Measurements from ENCODE around the gene COL6A5.

Gene COL6A5

GRCh38 chr3:130516645-130517512 is 171.4 kb downstream of the COL6A5 start, which contains the start of gene COL6A6:
Gene COL6A6, plus strand, starts transcription at chr3:130517177. Its CDS starts 43,188 bp downstream, at chr3:130560365.
- DNase-seq (ENCODE audit: low read depth in 2 of 2) = no peak

DNA sequence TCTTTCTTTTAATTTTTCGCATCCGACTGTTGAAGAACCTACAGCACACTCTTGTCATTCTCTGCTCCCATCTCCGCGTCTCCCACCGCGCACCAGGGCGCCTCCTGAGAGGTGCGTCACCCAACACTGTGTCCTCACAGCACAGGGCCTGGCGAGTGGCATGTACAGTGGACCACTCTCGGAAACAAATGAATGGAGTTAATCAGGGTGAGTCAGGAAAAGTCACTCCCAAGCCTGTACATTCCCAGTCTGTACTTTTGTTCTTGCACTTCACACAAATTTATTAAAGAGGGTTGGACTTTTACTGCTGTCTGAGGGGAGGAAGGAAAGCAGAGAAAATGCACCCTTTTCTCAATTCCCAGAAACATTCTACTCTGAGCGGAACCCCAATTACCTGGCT is 172.1 kb downstream of the COL6A5 start:
- no peak for DNase-seq (ENCODE audit: low read depth in 2 of 2)

GRCh38 chr3:130519754-130520153 is 174.3 kb downstream of the COL6A5 start:
- no peak for DNase-seq (ENCODE audit: low read depth in 2 of 2)

DNA sequence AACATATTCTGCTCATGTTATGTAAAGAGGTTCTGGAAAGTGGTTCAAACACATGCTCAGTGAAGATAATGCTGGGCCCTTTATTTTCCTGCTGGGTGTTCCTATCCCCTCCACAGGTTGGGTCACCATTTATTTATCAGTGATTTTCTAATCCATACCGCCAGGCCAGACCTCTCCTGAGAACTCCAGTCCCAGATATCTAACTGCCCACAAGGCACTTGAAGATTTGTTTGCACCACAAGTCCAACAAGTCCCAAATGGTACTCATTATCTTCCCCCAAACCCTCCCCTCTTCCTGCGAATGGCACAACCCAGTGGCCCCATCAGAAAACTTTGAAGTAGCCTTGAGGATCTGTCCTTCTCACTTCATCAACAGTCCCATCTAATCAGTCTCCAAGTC is 176.9 kb downstream of the COL6A5 start:
- DNase-seq (ENCODE audit: low read depth in 2 of 2) = no peak

DNA sequence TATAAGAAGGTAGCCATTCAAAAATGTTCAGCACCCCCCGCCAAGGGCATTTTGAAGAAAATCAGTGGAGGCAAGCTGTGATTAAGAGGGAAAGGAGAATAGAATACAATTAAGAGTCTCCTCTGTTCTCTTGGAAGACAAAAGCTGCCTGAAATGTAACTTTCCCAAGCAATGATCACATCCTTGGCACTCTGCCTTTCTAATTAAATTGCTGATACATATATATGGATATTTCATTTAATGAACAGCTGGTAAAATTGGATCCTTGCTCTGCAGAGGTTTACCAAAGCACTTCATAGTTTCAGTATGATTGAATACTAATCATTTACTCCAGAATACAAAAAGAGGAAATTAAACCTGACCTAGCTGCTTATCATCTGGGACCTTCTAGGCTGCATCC is 182.0 kb downstream of the COL6A5 start:
- no peak for DNase-seq (ENCODE audit: low read depth in 2 of 2)

GRCh38 chr3:130528120-130528519 is 182.6 kb downstream of the COL6A5 start:
- DNase-seq (ENCODE audit: low read depth in 2 of 2) = no peak

DNA sequence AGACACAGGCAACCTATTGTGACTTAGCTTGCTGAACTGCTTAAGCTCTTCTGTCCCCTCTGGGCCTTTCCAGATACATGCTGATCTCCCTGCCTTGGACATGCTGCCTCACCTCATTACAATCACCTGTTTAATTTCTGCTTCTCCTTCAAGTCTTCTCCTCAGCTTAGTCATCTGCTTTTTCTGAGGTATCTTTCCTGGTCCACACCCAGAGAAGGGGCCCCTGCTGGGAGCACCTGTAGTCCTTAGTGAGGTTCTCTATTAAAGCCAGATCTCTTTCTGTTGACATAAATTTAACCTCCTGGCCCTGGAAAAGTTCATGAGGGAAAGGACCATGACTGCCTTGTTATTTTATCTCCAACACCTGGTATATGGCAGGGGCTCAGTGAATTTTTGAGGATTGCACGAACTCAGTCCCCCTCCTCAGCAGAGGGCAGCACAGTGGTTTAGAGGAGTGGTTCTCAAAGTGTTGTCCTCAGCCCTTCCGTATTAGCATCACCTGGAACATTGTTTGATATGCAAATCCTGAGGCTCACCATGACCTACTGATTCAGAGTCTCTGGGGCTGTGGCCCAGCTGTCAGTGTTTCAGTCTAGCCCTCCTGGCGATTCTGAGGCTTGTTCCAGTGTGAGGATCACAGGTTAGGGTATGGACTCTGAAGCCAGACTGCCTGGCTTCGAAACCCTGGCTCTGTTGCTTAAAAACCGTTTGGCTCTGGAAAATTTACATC is 184.2 kb downstream of the COL6A5 start:
- no peak for DNase-seq (ENCODE audit: low read depth in 2 of 2)

DNA sequence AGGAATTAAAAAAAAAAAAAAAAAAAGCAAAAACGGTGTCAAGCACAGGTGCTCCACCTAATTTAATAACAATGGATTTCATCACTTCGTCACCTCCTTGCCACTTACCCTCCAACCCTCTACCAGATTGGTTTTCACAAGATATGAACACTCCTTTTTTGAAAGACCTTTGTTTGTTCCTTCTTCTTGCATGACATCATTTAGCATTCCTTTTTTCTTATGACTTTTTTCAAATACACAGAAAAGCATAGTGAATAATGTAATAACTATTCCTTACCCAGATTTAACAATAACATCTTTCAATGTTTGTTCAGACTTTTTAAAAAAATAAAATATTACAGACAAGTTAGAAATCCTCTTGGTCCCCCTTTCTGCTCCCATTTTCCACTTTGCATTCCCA is 187.8 kb downstream of the COL6A5 start:
- DNase-seq (ENCODE audit: low read depth in 2 of 2) = no peak
